NCI-H187 treated with DMSO at 0.1 percent for 48 hours (cell line): ENCODE results near the gene ABCC4.

Experiments used
- DNase-seq: peaks from one replicate; lab custom pipeline; 2025; lab: John Stamatoyannopoulos, UW

Gene ABCC4

GRCh38 chr13:95155093-95155492 lies 146.2 kb downstream of the ABCC4 start:
- DNase-seq, result no peak

DNA sequence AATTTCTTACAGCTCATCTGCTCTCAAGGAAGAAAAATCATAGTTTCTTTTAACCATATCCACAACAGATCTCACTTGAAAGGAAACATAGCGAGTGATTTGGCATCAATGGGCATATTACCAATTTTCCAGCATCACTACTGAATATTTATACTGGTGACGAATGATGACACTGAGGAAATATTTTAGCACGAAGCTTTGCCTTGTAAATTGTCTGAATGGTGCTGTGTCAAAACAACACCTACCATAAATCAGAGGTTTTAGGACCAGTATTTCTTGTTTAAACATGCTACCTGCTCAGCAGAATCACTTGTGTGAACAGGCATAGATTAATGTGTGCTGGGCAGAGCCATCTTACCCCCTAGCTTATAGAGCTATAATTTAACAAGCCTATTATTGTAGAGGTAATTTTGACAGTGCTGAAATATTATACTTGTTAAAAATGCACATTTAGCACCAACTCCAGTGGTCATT lies 146.8 kb downstream of the ABCC4 start:
- DNase-seq, result no peak

DNA sequence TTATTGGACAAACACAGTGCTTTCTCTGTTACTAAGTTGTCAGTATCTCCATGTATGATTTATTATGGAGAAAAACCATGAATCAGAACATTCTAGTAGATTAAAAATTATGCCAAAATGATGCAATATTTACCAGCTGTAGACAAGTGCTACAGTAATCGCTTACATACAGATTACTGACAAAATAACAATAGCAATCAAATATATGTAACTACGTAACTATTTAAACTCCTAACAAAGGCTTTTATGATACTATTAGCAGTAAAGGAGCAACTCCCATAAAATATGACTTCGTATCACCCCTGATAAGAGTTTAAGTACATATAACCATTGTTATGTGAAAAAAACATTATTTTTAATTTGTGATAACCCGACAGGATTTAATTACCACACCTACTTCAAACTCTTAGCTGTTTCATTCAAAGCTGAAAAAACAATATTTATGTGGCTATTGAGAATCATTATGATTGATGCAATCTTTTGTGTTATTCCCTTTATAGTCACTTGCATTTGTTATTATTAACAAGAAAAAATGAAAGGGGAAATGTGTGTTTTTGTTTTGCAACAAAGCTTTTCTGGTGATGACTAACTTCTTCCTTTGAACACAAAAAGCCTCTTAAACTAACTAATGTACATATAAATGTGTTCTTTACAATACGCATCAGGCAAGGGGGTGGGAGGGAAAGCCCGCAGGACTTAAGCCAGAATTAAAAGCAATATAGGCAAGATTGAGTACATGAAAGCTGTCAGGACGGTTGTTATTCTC lies 147.4 kb downstream of the ABCC4 start:
- DNase-seq, result no peak

DNA sequence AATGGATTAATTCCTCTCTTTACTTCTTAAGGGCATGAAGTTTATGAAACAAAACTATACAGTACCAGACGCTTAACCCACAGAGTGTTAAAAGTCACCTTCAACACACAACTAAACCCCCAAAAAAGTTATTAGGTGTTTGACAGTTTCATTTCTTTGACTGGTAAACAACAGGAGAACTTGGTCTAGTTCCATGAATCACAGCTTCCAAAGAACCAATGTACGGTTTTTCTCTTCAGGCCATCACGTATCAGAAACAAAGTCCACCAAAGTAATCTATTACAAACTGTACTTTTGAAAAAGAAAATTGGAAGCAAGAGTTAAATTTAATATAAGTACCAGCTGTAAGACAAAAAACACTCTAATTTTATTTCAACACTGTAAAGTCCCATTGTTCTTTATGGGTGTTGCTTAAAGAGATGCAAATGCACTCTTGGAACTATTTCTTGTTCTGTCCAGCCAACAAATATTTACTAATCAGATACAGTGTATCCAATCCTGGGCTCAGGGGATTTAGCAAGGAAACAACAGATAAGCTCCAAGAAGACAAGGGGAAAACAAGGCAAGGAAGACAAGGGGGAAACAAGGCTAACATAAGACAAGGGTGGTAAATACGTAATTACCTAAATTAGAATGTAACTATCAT lies 149.2 kb downstream of the ABCC4 start:
- no peak for DNase-seq

- no peak for DNase-seq
Observed at GRCh38 chr13:95150555-95150954, 150.7 kb downstream of the ABCC4 start.

DNA sequence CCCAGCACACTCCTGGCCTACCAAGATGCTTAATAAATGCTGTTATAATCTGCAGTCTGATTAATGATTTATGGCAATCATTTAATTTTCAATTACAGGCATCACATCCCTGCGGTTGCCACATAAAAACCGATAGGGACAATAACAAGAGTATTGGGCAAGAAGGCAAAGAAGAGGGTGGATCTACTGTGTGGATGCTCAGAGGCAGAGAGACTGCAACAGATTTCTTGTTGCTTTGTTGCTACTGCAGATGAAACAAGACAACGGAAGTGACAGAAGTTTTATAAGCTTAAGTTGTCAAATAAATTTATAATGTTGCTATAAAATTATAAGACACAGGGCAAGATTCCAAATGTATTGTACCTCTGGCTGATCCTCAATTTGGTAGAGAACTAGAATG lies 154.8 kb downstream of the ABCC4 start:
- DNase-seq, result no peak

DNA sequence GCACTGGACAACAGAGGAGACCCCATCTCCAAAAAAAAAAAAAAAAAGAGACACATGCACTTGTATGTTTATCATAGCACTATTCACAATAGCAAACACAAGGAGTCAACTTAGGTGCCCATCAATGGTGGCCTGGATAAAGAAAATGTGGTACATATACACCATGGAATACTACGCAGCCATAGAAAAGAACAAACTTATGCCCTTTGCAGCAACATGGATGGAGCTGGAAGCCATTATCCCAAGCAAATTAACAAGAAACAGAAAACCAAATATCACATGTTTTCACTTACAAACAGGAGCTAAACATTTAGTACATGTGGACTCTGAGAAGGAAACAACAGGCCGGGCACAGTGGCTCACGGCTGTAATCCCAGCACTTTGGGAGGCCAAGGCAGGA lies 155.7 kb downstream of the ABCC4 start:
- DNase-seq, result no peak

DNA sequence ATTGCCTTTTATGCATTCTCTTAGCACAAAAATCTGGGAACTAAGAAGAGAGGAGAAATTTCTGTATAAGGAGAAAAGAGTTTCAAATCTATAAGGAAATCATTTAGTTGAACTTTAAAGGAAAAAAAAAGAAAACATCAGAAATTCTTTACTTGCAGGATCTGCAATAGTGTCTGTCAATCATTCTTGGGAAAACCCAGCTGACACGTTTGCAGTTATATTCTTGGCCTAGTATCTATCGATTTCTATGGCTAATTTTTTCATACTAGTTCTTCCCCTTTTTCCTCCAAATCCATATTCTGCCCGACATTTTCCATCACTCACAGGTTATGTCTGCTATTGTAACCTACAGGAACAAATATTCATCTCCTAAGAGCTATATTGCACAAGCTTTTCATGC lies 160.7 kb downstream of the ABCC4 start:
- no peak for DNase-seq

DNA sequence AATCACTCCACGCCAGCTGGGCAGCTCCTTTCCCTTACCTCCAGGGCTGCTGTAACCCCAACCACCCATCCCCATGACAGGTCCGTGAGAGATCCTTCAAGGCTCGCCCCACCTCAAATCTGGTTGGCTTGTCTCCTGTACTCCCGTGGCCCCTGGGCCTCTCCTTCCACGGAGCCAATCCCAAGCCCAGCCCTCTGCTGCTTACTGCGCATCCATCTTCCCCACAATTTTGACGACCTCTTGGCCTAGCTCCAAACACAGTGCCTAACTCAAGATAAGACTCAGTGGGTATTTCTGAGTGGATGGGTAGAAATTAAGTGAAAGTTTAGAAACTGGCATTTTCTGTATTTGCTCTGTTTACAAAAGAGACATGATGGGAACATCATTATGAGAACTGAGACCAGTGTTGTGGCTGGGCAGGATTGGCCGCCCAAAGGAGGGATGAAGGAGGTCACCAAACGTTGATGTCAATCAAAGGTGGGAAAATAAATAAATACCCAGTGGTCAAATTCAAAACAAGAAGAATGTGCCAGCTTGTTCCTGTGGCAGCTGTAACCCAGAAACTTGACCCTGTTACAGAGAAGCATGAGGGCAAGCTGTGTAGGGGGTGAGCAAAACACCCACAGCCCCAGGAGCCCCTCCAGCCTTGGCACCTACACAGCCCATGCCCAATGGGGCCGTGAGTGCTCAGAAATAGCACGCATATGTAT lies 162.2 kb downstream of the ABCC4 start:
- DNase-seq, result no peak

GRCh38 chr13:95137096-95137495 lies 164.2 kb downstream of the ABCC4 start:
- no peak for DNase-seq

GRCh38 chr13:95136638-95137037 lies 164.6 kb downstream of the ABCC4 start:
- no peak for DNase-seq

DNA sequence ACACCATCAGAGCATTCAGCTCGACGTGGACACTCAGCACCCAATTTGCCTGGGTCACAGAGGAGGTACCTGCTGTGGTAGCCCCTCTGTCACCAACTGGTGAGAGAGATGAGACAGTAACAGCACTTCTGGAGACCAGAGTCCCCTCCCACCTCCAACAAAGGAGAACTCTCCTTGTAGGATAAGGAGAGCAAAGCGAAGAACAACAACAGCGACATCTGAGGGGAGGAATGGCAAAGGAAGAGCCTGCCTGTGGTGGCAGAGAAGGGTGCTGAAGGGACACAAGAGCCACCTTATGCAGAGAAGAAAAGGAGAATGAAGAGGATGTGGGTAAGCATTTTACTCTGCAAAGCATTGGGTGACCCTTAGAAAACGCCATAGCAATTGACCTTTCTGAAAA lies 167.8 kb downstream of the ABCC4 start:
- no peak for DNase-seq

DNA sequence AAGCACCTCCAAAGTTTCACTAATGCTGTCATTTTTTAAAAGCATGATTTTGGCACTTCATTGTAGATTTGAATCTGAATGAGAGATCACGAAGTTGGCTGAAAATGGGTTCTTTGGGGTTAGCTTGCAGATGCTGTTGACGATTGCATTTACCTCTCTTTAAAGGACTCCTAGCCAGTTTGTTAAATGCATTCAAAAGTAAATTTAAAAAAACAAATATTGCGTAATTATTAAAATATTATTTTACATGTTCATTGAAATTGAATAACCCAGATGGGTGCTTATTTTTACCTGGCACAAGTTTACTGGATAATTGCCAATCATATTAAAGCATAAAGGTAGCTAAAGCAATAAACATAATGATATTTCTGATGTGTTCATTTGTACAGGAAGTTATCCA lies 172.2 kb downstream of the ABCC4 start:
- no peak for DNase-seq

DNA sequence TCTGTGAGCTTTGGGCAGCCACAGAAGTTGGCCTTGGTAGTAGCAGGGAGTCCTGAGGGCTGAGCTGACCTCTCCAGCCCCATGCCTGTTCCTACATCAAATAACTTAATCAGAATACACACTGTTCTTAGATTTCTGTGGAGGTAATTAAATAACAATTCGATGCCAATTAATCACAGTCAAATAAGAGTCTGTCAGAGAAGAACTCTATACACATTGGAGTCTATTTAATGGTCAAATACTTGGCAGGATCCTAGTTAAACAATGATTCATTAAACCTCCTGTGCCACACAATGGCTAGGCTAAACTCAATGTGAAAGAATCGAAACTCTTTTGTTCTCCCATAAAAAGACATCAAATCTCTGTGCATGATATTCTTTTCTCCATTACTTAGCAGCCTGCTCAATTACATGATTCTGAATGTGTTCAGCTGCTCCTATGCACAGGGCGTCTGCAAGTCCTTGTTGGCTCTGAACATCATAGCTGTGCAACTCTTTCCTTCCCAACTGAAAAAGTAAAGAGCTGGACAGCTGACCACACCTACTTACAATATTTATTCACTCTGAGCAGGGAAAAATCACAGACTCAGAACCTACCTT lies 173.1 kb downstream of the ABCC4 start:
- DNase-seq, result no peak

DNA sequence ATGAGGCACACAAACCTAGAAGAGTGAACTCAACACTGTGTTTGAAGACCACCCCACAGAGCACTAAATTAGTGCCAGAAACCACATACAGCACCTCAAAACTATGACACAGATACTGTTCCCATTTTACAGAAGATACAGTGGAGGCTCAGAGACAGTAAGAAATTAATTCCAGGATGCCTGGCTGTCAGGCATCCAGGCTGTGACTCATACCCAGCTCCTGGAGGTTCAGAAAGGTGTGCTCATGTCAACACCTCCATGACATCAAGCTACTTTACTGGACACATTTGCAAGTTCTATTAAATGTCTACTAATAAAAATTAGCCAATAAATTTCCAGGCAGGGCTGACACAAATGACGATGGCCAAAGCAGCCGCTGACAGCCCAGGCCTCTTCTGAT lies 176.3 kb downstream of the ABCC4 start:
- DNase-seq, result no peak

DNA sequence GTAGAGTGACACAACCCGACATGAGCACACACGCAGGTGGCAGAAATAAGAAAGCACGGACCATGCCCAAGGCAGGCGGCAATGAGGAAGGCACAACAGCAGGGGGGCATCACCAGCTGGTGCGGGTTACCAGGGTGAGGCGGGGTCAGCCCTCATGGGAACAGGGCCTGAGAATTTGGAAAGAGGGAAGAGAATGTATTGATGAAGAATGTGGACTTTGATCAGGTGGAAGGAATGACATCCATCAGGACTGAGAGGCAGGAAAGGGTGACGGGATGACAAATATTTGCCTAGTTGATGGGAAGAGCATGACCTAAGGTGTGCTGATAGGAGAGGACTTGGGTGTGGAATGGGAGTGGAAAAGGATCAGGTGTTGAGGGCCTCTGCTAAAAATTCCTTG lies 177.5 kb downstream of the ABCC4 start:
- no peak for DNase-seq

DNA sequence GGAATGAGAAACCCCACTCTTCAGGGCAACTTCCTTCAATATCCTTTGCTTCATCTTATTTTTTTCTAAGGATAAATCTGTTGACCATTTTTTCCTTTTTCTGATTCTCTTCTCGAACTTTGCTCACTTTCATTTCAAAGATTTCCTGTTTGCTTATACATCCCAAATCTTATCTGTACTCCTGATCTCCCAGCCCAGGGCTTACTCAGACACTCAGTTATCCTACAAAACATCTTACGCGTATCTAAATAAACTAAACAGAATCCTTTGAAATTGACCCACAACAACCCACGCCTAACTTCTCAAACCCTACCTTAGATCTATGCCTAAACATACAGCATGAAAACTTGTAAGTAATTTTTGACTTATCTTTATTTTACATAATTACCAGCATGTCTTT lies 179.2 kb downstream of the ABCC4 start:
- DNase-seq, result no peak

DNA sequence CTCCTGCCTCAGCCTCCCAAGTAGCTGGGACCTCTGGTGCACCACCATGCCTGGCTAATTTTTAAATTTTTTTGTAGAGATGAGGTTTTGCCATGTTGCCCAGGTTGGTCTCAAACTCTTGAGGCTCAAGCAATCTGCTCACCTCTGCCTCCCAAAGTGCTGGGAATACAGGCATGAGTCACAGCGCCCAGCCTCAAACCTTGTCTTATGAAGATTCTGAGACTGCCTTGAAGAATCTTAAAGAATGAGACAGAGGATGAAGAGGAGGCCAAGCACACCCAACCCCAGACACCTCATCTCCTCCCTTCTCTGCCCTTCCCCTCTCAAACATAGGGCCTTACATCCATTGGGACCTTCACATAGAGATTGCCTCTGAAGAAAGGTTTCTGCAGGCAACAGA lies 179.7 kb downstream of the ABCC4 start:
- no peak for DNase-seq

GRCh38 chr13:95120650-95121049 lies 180.6 kb downstream of the ABCC4 start:
- no peak for DNase-seq

- no peak for DNase-seq
Observed at GRCh38 chr13:95118541-95119324, 182.5 kb downstream of the ABCC4 start.

DNA sequence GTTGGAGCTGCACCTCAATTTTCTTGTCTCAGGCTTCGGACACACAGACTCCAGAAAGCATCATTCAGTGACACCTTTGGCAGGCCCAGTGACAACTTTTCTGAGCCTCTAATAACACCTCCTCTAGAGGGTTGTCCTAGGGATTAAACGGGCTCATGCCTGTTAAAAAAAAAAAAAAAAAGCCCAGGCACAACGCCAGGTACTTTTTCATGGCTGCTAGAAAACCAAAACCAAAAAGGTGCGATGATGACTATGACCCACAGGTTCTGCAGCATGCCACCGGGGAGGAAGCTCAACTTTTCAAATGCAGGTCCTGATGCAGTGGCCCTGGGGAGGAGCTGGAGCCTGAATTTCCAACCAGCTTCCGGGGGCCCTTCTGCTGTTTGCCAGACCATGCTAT lies 184.2 kb downstream of the ABCC4 start:
- DNase-seq, result no peak

- no peak for DNase-seq
Observed at GRCh38 chr13:95115525-95115924, 185.7 kb downstream of the ABCC4 start.
